ENCODE measurements around the gene EGF. TPM values are rescaled to one million over a fixed set of nuclear protein-coding genes. Genes with fewer than 3 reads are reported as not detected.

Gene EGF
- total RNA-seq, 2 experiments from 2014 or later = not detected

- CTCF ChIA-PET = interaction anchor here (1.2 to 8.3 kb wide), 2 partner anchors 44 to 505 kb away, joined by 3 to 211 read pairs; no protein-coding TSS in a partner anchor
- H3K27me3 Mint-ChIP-seq = no peaks in the 10 kb centered on the region
- no peak overlapping the region for H3K4me3 Mint-ChIP-seq
- POLR2A ChIA-PET = no interaction called here
- intact Hi-C loops (cut with micrococcal nuclease) = no loop called here
- no peak for DNase-seq
- H3K27ac Mint-ChIP-seq = no peak overlapping the region
- H3K9me3 Mint-ChIP-seq = no peaks in the 10 kb centered on the region
- no peaks in the 10 kb centered on the region for H3K36me3 Mint-ChIP-seq
- H3K4me1 Mint-ChIP-seq (ENCODE audit: low read depth) = peaks cover 5% of the 10 kb centered on the region
Measured at GRCh38 chr4:110007217-110007616, 94.5 kb downstream of the EGF start.

DNA sequence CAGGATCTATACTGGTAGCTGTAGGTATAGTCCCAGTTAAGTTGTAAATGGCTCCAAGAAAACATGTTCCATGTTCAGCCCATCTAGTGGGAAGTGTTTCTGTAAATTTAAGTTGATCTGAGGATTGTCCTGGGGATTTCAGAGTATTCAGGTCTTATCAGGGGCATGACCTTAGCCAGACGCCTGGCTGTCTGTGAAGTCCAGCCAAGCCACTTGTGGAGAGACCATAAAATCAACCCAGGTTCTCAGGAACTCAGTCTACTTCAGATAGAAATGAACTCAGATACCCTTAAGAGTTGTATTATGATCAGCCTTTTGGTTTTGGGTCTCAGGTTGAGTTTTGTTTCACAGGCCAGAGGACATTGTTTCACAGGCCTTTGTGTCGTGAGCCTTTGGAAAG is 95.9 kb downstream of the EGF start:
- POLR2A ChIA-PET = no interaction called here

GRCh38 chr4:110009550-110009949 is 96.9 kb downstream of the EGF start:
- no peak overlapping the region for H3K4me3 Mint-ChIP-seq
- H3K27me3 Mint-ChIP-seq = no peaks in the 10 kb centered on the region
- no peaks in the 10 kb centered on the region for H3K36me3 Mint-ChIP-seq
- POLR2A ChIA-PET = no interaction called here
- no peak for DNase-seq
- intact Hi-C loops (cut with micrococcal nuclease) = no loop called here
- H3K4me1 Mint-ChIP-seq (ENCODE audit: low read depth) = peaks cover 2% of the 10 kb centered on the region
- no peak overlapping the region for H3K27ac Mint-ChIP-seq
- H3K9me3 Mint-ChIP-seq = no peaks in the 10 kb centered on the region
- CTCF ChIA-PET = interaction anchor here (2.1 to 8.3 kb wide), 2 partner anchors 10 to 503 kb away, joined by 7 to 211 read pairs; no protein-coding TSS in a partner anchor

More for the DNA sequence above, 95.9 kb downstream of the EGF start:
- peaks cover 2% of the 10 kb centered on the region for H3K4me1 Mint-ChIP-seq (ENCODE audit: low read depth)
- DNase-seq = no peak
- intact Hi-C loops (cut with micrococcal nuclease) = no loop called here
- CTCF ChIA-PET = interaction anchor here (1.4 to 8.3 kb wide), 2 partner anchors 9 to 504 kb away, joined by 4 to 211 read pairs; no protein-coding TSS in a partner anchor
- H3K27ac Mint-ChIP-seq = no peak overlapping the region
- no peaks in the 10 kb centered on the region for H3K9me3 Mint-ChIP-seq
- no peaks in the 10 kb centered on the region for H3K27me3 Mint-ChIP-seq
- no peak overlapping the region for H3K4me3 Mint-ChIP-seq
- no peaks in the 10 kb centered on the region for H3K36me3 Mint-ChIP-seq

GRCh38 chr4:110010797-110011196 is 98.1 kb downstream of the EGF start:
- H3K27me3 Mint-ChIP-seq = no peaks in the 10 kb centered on the region
- no peaks in the 10 kb centered on the region for H3K4me1 Mint-ChIP-seq (ENCODE audit: low read depth)
- no peak overlapping the region for H3K27ac Mint-ChIP-seq
- intact Hi-C loops (cut with micrococcal nuclease) = no loop called here
- H3K36me3 Mint-ChIP-seq = no peaks in the 10 kb centered on the region
- no peak overlapping the region for H3K4me3 Mint-ChIP-seq
- H3K9me3 Mint-ChIP-seq = no peaks in the 10 kb centered on the region
- CTCF ChIA-PET = interaction anchor here (0.6 to 8.3 kb wide), 4 partner anchors 9 to 502 kb away, joined by 3 to 211 read pairs (median 6); no protein-coding TSS in a partner anchor
- no peak for DNase-seq
- POLR2A ChIA-PET = no interaction called here

GRCh38 chr4:110012917-110013316 is 100.2 kb downstream of the EGF start:
- DNase-seq = no peak
- ChIA-PET POLR2A (no interaction called here), CTCF (interaction anchor here (1.1 kb wide), 1 partner anchor 498 kb away, joined by 3 read pairs; no protein-coding TSS in a partner anchor)
- intact Hi-C loops (cut with micrococcal nuclease) = no loop called here
- Mint-ChIP-seq H3K4me3 (no peak overlapping the region), H3K27ac (no peak overlapping the region), H3K9me3 (peaks cover 6% of the 10 kb centered on the region), H3K4me1 (ENCODE audit: low read depth) (no peaks in the 10 kb centered on the region), H3K36me3 (peaks cover 6% of the 10 kb centered on the region), H3K27me3 (no peaks in the 10 kb centered on the region)

- H3K36me3 Mint-ChIP-seq = peaks cover 6% of the 10 kb centered on the region
- intact Hi-C loops (cut with micrococcal nuclease) = no loop called here
- CTCF ChIA-PET = interaction anchor here (0.7 kb wide), 1 partner anchor 35 kb away, joined by 7 read pairs; no protein-coding TSS in a partner anchor
- H3K4me3 Mint-ChIP-seq = no peak overlapping the region
- H3K27ac Mint-ChIP-seq = no peak overlapping the region
- peaks cover 6% of the 10 kb centered on the region for H3K9me3 Mint-ChIP-seq
- peaks cover 1% of the 10 kb centered on the region for H3K4me1 Mint-ChIP-seq (ENCODE audit: low read depth)
- POLR2A ChIA-PET = no interaction called here
- DNase-seq = no peak
- no peaks in the 10 kb centered on the region for H3K27me3 Mint-ChIP-seq
Measured at GRCh38 chr4:110014233-110014632, 101.5 kb downstream of the EGF start.

DNA sequence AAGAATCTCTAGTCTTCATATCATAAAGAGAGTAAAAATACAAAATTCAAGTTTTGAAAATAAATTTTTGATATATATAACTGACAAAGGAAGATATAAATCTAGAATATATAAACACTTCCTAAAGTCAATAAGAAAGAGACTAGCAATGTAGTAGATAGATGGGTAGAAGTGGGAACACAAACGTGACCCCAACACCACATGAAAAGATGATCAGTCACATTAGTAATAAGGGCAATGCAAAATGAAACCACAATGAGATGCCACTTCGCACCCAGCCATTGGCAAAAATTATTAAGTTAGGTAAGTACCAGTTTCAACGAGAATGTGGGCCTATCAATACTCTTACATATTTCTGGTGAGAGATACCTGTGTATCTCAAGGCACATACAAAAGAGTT is 106.5 kb downstream of the EGF start:
- Mint-ChIP-seq H3K36me3 (peaks cover 6% of the 10 kb centered on the region), H3K4me3 (no peak overlapping the region), H3K27ac (no peak overlapping the region), H3K4me1 (ENCODE audit: low read depth) (peaks cover 8% of the 10 kb centered on the region), H3K27me3 (no peaks in the 10 kb centered on the region), H3K9me3 (peaks cover 6% of the 10 kb centered on the region)
- POLR2A ChIA-PET = no interaction called here
- DNase-seq = no peak
- CTCF ChIA-PET = interaction anchor here (1.3 kb wide), 1 partner anchor 13 kb away, joined by 4 read pairs; no protein-coding TSS in a partner anchor
- intact Hi-C loops (cut with micrococcal nuclease) = no loop called here

DNA sequence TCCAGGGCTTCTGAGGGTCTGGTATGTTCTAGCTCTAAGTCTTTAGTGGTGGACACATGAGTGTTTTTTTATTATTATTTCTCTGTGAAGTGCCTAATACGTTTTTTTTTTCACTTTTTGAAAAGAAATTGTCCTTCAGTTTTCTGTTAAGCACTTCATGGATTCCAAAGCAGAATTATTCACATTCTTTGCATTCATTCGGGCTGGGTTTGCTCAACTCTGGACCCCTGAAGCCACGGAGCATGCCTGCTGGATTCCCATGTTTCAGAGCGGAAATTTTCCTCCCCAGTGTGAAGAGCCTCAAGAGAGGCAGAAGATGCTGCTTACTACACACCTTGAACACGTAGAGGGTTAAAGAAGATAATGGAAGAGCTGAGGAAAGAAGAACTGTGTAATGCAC is 107.5 kb downstream of the EGF start:
- no peak for DNase-seq
- intact Hi-C loops (cut with micrococcal nuclease) = no loop called here
- Mint-ChIP-seq H3K4me3 (no peak overlapping the region), H3K9me3 (peaks cover 6% of the 10 kb centered on the region), H3K36me3 (peaks cover 6% of the 10 kb centered on the region), H3K27me3 (no peaks in the 10 kb centered on the region), H3K4me1 (ENCODE audit: low read depth) (peaks cover 8% of the 10 kb centered on the region), H3K27ac (no peak overlapping the region)
- ChIA-PET CTCF (interaction anchor here (0.6 to 1.6 kb wide), 5 partner anchors 14 to 1116 kb away, joined by 3 to 7 read pairs (median 4); no protein-coding TSS in a partner anchor), POLR2A (no interaction called here)

DNA sequence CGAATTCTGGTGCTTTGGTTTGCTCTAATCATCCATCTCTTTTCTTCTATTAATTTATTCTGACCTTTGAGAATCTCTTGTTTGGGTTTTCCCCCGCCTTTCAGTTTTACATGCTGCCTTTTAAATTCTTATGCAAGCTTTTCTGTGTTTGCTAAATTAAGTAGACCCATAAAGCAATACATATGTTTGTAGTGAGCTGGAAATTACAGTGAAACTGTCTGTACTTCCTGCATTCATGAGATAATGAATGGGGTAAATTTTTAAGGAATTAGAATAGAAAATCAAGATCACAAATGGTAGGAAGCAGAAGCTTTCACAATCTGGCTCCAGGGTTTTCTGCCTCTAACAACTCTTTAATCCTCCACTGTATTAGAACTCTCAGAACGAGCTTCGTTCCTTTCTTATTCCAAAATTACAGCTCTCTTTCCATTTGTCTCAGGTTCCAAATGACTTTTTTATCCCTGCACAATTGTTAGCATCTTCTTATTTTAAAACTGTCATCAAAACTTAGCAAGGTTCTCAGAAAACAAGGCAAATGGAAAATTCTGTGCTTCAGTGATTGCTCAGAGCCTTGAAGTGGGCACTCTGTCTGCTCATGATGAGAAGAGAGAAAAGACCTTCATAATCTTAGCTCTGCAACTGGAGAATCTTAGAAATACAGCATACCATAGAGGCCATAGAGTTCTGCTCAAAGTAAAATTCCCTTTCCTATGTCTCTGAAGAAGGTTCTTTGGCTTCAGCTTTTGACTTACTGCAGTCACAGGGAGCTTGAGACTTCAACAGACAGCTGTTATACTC is 108.2 kb downstream of the EGF start:
- intact Hi-C loops (cut with micrococcal nuclease) = no loop called here
- Mint-ChIP-seq H3K4me1 (ENCODE audit: low read depth) (peaks cover 8% of the 10 kb centered on the region), H3K27ac (no peak overlapping the region), H3K27me3 (no peaks in the 10 kb centered on the region), H3K9me3 (peaks cover 6% of the 10 kb centered on the region), H3K4me3 (no peak overlapping the region), H3K36me3 (peaks cover 6% of the 10 kb centered on the region)
- ChIA-PET CTCF (interaction anchor here (1.3 to 1.6 kb wide), 3 partner anchors 31 to 498 kb away, joined by 3 to 5 read pairs (median 4); no protein-coding TSS in a partner anchor), POLR2A (no interaction called here)
- no peak for DNase-seq

DNA sequence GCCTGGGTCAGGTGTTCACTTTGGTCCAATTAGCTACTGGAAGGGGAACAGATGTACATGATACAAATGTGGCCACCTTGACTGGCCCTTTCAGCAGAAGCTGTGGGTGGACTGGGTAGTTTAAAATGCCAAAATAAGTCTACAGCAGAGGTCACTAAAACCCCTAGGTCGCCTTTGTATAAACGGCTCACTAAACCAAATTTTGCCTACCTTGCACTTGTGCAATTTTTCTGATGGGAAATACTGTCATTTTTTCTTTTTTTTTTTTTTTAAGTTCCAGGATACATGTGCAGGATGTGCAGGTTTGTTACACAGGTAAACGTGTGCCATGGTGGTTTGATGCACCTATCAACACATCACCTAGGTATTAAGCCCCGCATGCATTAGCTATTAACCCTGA is 109.8 kb downstream of the EGF start:
- POLR2A ChIA-PET = no interaction called here

GRCh38 chr4:110025056-110025455 is 112.4 kb downstream of the EGF start:
- intact Hi-C loops (cut with micrococcal nuclease) = no loop called here
- Mint-ChIP-seq H3K9me3 (no peaks in the 10 kb centered on the region), H3K4me1 (ENCODE audit: low read depth) (peaks cover 5% of the 10 kb centered on the region), H3K4me3 (no peak overlapping the region), H3K36me3 (no peaks in the 10 kb centered on the region), H3K27ac (no peak overlapping the region), H3K27me3 (no peaks in the 10 kb centered on the region)
- DNase-seq = no peak
- CTCF ChIA-PET = interaction anchor here (1.3 to 1.6 kb wide), 2 partner anchors 24 to 27 kb away, joined by 3 to 5 read pairs; no protein-coding TSS in a partner anchor
- POLR2A ChIA-PET = interaction anchor here (0.6 kb wide), 1 partner anchor 221 kb away, joined by 3 read pairs; no protein-coding TSS in a partner anchor

More for the DNA sequence above, 109.8 kb downstream of the EGF start:
- Mint-ChIP-seq H3K4me1 (ENCODE audit: low read depth) (peaks cover 8% of the 10 kb centered on the region), H3K27ac (no peak overlapping the region), H3K36me3 (no peaks in the 10 kb centered on the region), H3K4me3 (no peak overlapping the region), H3K9me3 (no peaks in the 10 kb centered on the region), H3K27me3 (no peaks in the 10 kb centered on the region)
- CTCF ChIA-PET = interaction anchor here (0.7 to 2.0 kb wide), 3 partner anchors 322 to 495 kb away, joined by 3 to 5 read pairs (median 4); no protein-coding TSS in a partner anchor
- DNase-seq = no peak
- intact Hi-C loops (cut with micrococcal nuclease) = no loop called here

DNA sequence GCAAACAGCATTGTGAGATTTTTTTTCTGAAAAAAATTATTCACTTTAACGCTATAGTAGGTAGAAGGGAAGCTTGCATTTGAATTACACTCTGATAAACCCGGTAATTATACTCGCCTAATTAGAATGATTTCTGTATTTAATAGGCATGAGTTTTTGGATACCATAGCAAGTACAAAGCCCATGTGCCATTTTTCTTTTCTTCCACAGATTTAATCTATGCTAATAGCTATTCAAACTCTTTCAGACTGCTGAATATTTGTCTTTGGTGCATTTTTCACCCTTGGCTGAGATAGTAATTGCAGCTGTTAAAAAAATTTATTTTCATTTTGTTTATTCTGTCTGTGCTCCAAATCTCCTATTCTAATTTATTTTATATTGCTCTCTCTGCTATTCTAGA is 113.0 kb downstream of the EGF start:
- CTCF ChIA-PET = interaction anchor here (1.3 to 1.6 kb wide), 2 partner anchors 23 to 28 kb away, joined by 3 to 5 read pairs; no protein-coding TSS in a partner anchor

More for the DNA sequence above, 113.0 kb downstream of the EGF start:
- H3K27ac Mint-ChIP-seq = no peak overlapping the region
- H3K36me3 Mint-ChIP-seq = no peaks in the 10 kb centered on the region
- no peak for DNase-seq
- POLR2A ChIA-PET = interaction anchor here (0.6 kb wide), 1 partner anchor 221 kb away, joined by 3 read pairs; no protein-coding TSS in a partner anchor
- intact Hi-C loops (cut with micrococcal nuclease) = no loop called here
- no peak overlapping the region for H3K4me3 Mint-ChIP-seq
- peaks cover 3% of the 10 kb centered on the region for H3K4me1 Mint-ChIP-seq (ENCODE audit: low read depth)
- H3K27me3 Mint-ChIP-seq = no peaks in the 10 kb centered on the region
- no peaks in the 10 kb centered on the region for H3K9me3 Mint-ChIP-seq
